Spinal cord (tissue), 10 donors: ENCODE measurements around the gene FAM13C. TPM values are rescaled to one million over a fixed set of nuclear protein-coding genes. Genes with fewer than 3 reads are reported as not detected.
A peak's percentile ranks its signal among the peaks of the same experiment; 100 is the strongest.

Experiments
- DNase-seq, 6 donors: peaks; one replicate each; pipeline versions ENCODE4 v3.0.0 to v3.0.0-alpha.2; 2013 to 2015; ENCODE audit warnings: low spot score in 6 of 6, low read depth in 4 of 6
- H3K27ac ChIP-seq: one replicate; pipeline ENCODE4 v1.5.1; 2013; ENCODE audit warnings: low read depth, low read length, control low read depth
- H3K27me3 ChIP-seq: one replicate; pipeline ENCODE4 v1.6.1; 2013; ENCODE audit warnings: low read length; ENCODE audit not compliant: control insufficient read depth, insufficient read depth
- H3K36me3 ChIP-seq: one replicate; pipeline ENCODE4 v1.6.1; 2013; ENCODE audit warnings: low read length; ENCODE audit not compliant: control insufficient read depth, insufficient read depth
- H3K4me1 ChIP-seq: one replicate; pipeline ENCODE4 v1.6.1; 2013; ENCODE audit warnings: low read length; ENCODE audit not compliant: control insufficient read depth, insufficient read depth
- H3K4me3 ChIP-seq: one replicate; pipeline ENCODE4 v1.5.1; 2013; ENCODE audit warnings: low read depth, low read length, control low read depth
- H3K9me3 ChIP-seq: one replicate; pipeline ENCODE4 v1.6.1; 2013; ENCODE audit warnings: low read length; ENCODE audit not compliant: control insufficient read depth, insufficient read depth
- WGBS: methylation state at CpG from one replicate; pipeline ENCODE4 v1.1.5; 2013; ENCODE audit warnings: missing lambda C conversion rate; ENCODE audit not compliant: insufficient coverage; 5-methylcytosine and 5-hydroxymethylcytosine counted together
- polyA plus RNA-seq, 2 donors: library from polyadenylated mRNA; unstranded; fragments of 120-200 nt; gene quantifications; one replicate each; pipeline ENCODE4 v1.2.1, GENCODE V29; 2013; ENCODE audit not compliant: insufficient read length in 2 of 2
- total RNA-seq, 2 donors: library from RNA; depleted of rRNA in 1 of 2; stranded (reverse); fragments of 120-200 nt in 1 of 2; fragments of >200 nt in 1 of 2; gene quantifications; one replicate each; pipeline versions ENCODE4 v1.2.3 to v1.2.4, GENCODE V29; 2013 to 2014
- donor health status: healthy.

FAM13C gene
- total and polyA plus RNA-seq, 4 donors = 28.2 to 52.5 (median 44.0) TPM

DNA sequence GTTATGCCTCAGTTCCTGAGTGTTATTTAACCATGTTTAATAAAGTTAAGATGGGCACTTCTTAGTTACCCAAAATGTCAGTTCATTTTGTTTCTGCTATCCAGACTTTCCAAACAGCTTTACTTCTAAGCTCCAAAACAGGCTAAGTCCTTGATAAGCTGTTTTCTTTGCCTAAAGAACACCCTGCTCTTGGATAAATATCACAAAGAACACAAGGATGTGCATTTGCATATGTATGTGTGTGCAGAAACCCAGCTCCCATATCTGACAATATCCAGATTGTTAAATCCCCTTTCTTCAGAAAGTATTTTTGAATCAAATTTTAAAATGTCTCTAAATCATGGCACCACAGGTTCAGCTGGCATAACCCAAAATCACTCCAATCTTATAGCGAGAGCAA lies 19.6 kb downstream of the FAM13C start:
- H3K27me3 ChIP-seq = no peaks in the 10 kb centered on the region
- peaks cover 1% of the 10 kb centered on the region for H3K4me1 ChIP-seq
- no CpG with 5 or more reads among the region's 1 CpG for WGBS
- H3K9me3 ChIP-seq = no peaks in the 10 kb centered on the region
- no peak for DNase-seq
- H3K27ac ChIP-seq = peak overlapping the region; percentile 36
- no peaks in the 10 kb centered on the region for H3K36me3 ChIP-seq
- H3K4me3 ChIP-seq = no peak overlapping the region

DNA sequence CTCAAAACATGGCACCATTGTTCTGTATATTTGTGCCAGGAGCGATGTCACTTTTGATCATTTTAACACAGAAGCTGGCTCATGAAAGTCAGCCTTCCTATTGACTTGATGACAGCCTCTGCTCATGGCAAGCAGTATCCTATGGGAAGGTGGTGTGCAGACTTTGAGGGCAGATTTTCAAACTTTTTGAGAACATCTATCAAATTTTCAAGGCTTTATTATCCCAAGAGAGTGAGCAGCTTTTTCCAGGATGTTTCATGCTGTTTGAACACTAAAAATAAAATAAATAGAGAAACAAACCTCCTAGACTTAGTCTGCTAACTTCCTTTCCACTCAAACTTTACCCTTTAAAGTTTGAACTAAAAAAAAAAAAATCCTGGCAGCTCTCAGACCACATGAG lies 20.3 kb downstream of the FAM13C start:
- Histone ChIP-seq H3K27me3 (no peaks in the 10 kb centered on the region), H3K4me3 (no peak overlapping the region), H3K9me3 (no peaks in the 10 kb centered on the region), H3K27ac (no peak overlapping the region), H3K4me1 (peaks cover 5% of the 10 kb centered on the region), H3K36me3 (no peaks in the 10 kb centered on the region)
- no CpG with 5 or more reads among the region's 1 CpG for WGBS
- DNase-seq = no peak

DNA sequence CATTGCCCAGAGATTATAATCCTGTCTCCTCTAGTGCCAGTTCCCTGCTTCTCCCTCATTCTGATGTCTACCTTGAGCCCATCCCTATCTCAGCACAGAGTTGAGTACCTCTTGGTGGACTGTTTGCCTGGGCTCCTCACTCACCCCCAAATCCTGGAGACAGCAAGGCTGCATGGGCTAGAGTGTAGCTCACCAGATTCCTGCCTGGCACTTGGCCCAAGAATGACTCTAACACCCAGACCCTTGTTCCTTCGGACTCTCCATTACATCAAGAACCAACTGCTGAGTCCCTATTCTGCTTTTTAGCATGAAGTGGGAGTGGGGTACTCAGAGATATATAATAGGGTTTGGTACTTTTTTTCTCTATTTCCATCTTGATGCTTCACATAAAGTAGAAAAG lies 22.1 kb downstream of the FAM13C start:
- no peak overlapping the region for H3K4me3 ChIP-seq
- H3K27ac ChIP-seq = no peak overlapping the region
- no peaks in the 10 kb centered on the region for H3K27me3 ChIP-seq
- no CpG with 5 or more reads among the region's 1 CpG for WGBS
- H3K4me1 ChIP-seq = peaks cover 5% of the 10 kb centered on the region
- no peak for DNase-seq
- peaks cover 1% of the 10 kb centered on the region for H3K9me3 ChIP-seq
- H3K36me3 ChIP-seq = no peaks in the 10 kb centered on the region

DNA sequence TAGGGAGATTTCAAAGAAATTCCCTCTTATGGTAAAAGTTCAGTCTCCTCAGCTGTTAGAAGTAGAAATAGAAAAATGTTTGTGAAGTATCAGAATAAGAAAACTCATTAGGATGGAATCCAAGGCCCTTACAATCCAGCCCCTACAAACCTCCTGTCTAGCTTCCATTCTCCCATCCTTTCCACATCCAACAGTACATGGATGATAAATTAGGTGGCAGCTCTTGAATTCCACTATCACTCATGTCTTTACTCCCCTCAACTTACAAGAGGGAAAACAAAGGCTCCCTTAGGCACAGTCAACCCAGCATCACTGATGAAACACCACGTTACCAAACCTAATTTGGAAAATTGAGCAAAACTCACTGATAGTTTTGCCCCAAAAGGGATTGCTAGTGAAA lies 23.0 kb downstream of the FAM13C start:
- Histone ChIP-seq H3K27me3 (no peaks in the 10 kb centered on the region), H3K4me1 (peaks cover 5% of the 10 kb centered on the region), H3K36me3 (no peaks in the 10 kb centered on the region), H3K4me3 (no peak overlapping the region), H3K9me3 (peaks cover 1% of the 10 kb centered on the region), H3K27ac (no peak overlapping the region)
- DNase-seq = no peak
- WGBS = no CpG with 5 or more reads among the region's 1 CpG

DNA sequence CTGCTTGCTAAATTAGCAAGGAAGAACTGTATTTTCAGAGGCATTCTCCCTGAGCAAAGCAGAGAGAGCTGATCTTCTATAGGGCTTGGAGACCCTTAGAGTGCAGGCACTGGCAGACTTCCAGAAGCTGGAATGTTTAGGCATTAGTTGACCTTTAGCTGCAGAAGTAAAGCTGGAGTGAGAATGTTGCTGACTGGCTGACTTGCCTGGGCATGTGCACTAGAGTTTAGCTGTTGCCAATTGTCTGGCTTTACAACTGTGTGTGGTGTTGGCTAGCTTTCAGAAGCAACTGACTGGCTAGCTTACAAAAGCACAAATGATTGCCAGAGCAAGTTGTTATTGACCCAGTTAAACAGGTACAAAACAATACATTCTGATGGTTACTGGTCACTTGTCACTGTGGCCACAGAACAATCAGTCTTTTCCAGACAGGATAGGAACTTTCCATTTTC lies 25.1 kb downstream of the FAM13C start:
- Histone ChIP-seq H3K9me3 (peaks cover 1% of the 10 kb centered on the region), H3K36me3 (no peaks in the 10 kb centered on the region), H3K27me3 (no peaks in the 10 kb centered on the region), H3K27ac (peak overlapping the region; percentile 65), H3K4me3 (no peak overlapping the region), H3K4me1 (peaks cover 5% of the 10 kb centered on the region)
- DNase-seq = peak in 4 of 6 donors; percentile 63 to 89 (median 76)

DNA sequence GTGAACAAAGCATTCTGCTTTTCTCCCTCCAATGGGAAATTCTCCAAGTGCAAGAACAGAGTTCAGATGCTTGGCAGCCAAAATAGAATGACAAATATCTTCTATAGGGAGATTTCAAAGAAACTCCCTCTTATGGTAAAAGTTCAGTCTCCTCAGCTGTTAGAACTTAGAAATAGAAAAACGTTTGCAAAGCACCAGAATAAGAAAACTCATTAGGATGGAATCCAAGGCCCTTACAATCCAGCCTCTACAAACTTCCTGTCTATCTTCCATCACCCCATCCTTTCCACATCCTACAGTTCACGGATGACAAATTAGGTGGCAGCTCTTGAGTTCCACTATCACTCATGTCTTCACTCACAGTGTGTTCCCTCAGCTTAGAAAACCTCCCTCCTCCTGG lies 25.7 kb downstream of the FAM13C start:
- DNase-seq = peak in 2 of 6 donors; percentile 47 to 60
- peak overlapping the region; percentile 65 for H3K27ac ChIP-seq

DNA sequence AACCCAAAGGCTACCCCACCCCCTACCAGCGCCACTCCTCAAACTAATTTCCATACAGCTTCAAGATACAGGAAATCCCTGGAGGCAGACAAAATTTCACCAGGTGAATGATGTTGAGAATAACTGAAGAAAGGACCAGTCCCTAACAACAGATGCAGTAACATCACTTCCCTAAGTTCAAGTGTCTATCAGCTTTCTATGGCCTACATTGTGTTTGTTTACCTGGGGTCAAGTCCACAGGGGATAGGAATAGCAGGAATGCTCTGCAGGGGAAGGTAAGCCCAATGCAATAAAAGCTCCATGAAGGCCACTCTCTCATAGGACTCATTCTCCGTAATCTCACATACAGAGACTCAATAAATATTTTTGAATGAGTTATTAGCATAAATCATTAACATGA lies 26.9 kb downstream of the FAM13C start:
- H3K27ac ChIP-seq = no peak overlapping the region
- peaks cover 5% of the 10 kb centered on the region for H3K4me1 ChIP-seq
- no peaks in the 10 kb centered on the region for H3K36me3 ChIP-seq

More for the DNA sequence above, 25.7 kb downstream of the FAM13C start:
- Histone ChIP-seq H3K4me1 (peaks cover 5% of the 10 kb centered on the region), H3K27me3 (no peaks in the 10 kb centered on the region), H3K4me3 (no peak overlapping the region), H3K36me3 (no peaks in the 10 kb centered on the region), H3K9me3 (peaks cover 1% of the 10 kb centered on the region)
- 20% methylated on average over 1 of the region's 2 CpGs for WGBS

DNA sequence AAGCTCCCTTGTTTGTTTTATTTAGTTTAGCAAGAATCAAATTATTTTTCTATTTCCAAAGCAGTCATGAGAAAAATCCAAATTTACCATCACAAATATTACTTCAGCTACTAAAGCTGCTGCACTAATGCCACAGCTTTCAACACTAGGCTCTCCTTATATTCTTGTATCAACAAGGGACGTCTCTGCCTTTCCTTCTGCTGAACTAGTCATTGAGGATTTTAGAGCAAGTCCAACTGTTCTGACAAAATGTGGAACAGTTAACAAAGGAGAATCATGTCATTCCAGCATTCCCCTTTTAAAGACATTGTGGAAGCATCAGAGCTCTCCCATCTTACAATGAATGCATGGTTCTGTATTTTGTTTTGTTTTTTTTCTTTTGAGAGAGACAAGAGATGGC lies 28.6 kb downstream of the FAM13C start:
- H3K36me3 ChIP-seq = no peaks in the 10 kb centered on the region
- WGBS = 0% methylated on average over 1 of the region's 1 CpG
- peak in 1 of 6 donors; percentile 53 for DNase-seq

More for the DNA sequence above, 26.9 kb downstream of the FAM13C start:
- H3K27me3 ChIP-seq = no peaks in the 10 kb centered on the region
- no peak overlapping the region for H3K4me3 ChIP-seq
- DNase-seq = no peak
- no CpG with 5 or more reads among the region's 2 CpGs for WGBS
- peaks cover 1% of the 10 kb centered on the region for H3K9me3 ChIP-seq

DNA sequence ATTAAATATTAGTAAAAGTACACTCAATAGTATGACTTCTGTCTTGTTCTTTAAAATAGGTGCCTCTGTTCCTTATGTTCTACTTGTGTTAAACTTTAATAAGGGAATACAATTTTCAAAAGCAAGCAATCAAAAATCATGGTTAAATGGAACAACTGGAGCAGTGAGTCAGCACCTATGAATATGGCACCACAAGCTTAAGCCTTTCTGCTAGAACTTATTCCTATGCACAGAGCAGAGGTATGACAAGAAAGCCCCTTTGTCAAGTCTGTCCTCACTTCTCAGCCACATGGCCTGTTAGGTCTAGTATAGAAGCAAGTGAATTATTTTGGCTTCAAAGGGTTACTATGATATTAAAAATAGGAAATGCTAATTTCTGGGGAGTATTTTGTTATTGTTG lies 29.8 kb downstream of the FAM13C start:
- H3K4me1 ChIP-seq = peaks cover 2% of the 10 kb centered on the region
- no peak overlapping the region for H3K4me3 ChIP-seq
- no peak overlapping the region for H3K27ac ChIP-seq
- H3K36me3 ChIP-seq = no peaks in the 10 kb centered on the region
- peaks cover 1% of the 10 kb centered on the region for H3K9me3 ChIP-seq
- no peaks in the 10 kb centered on the region for H3K27me3 ChIP-seq
- DNase-seq = no peak

More for the DNA sequence above, 28.6 kb downstream of the FAM13C start:
- Histone ChIP-seq H3K4me3 (no peak overlapping the region), H3K4me1 (peaks cover 5% of the 10 kb centered on the region), H3K9me3 (peaks cover 1% of the 10 kb centered on the region), H3K27me3 (no peaks in the 10 kb centered on the region), H3K27ac (peak overlapping the region; percentile 4)

DNA sequence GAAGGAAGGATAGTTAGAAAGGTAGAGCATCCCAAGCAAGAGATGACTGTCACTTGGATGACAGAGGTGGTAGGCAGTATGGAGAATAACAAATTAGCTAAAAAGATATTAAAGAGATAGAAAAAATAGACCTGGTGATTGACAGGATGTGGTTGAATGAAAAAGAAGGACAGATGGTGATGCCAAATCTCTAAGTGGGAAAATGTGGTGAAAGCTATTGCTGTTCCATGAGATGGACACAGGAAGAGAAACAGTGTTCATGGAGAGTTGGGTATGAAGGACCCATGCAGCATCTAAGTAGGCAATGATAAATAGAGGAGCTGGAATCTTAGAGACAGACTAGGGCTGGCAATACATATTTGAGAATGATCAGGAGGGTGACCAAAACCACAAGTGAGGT lies 30.7 kb downstream of the FAM13C start:
- Histone ChIP-seq H3K4me1 (no peaks in the 10 kb centered on the region), H3K36me3 (no peaks in the 10 kb centered on the region), H3K9me3 (peaks cover 1% of the 10 kb centered on the region), H3K27me3 (no peaks in the 10 kb centered on the region), H3K27ac (no peak overlapping the region), H3K4me3 (no peak overlapping the region)
- DNase-seq = no peak
